OCI-LY7 (cell line): Measurements from ENCODE around the gene C1QL1. TPM values are rescaled to one million over a fixed set of nuclear protein-coding genes. Genes with fewer than 3 reads are reported as not detected.

ENCODE experiments used
- BruUV-seq: library from RNA; stranded (reverse); fragments of 400-500 nt; replicated peaks from 2 replicates; lab custom pipeline; 2021; lab: Mats Ljungman, UMichigan
- CTCF ChIA-PET: fragments of 300-600 bp; sonication (Branson Sonifier 250); formaldehyde crosslinking; loops from one replicate; lab custom pipeline; 2022; ENCODE audit warnings: antibody characterized with exemption; ENCODE audit not compliant: unreplicated experiment; lab: Charles Lee
- POLR2A ChIA-PET: fragments of 300-600 bp; sonication (Branson Sonifier 250); formaldehyde crosslinking; loops from one replicate; lab custom pipeline; 2022; ENCODE audit warnings: antibody characterized with exemption; lab: Charles Lee
- DNase-seq: peaks from one replicate; pipeline ENCODE4 v3.0.0-alpha.2; 2015; ENCODE audit warnings: low spot score
- H2AFZ ChIP-seq: fragments of 200-600 bp; sonication (generic), shearing (Covaris generic); 2 replicates; pipeline ENCODE4 v1.6.1; 2014; ENCODE audit warnings: mild to moderate bottlenecking, antibody characterized with exemption, low read length, moderate library complexity
- H3K27ac ChIP-seq: fragments of 200-600 bp; sonication (generic); 2 replicates; pipeline ENCODE4 v1.5.1; 2014; ENCODE audit warnings: mixed run types, low read depth, mild to moderate bottlenecking, moderate library complexity, low read length, inconsistent platforms; ENCODE audit not compliant: poor library complexity, severe bottlenecking
- H3K36me3 ChIP-seq: fragments of 200-600 bp; sonication (generic); 2 replicates; pipeline ENCODE4 v1.6.1; 2014; ENCODE audit warnings: mild to moderate bottlenecking, antibody characterized with exemption, low read length, moderate library complexity, mixed read lengths; ENCODE audit not compliant: insufficient read depth
- H3K4me1 ChIP-seq: fragments of 200-600 bp; sonication (generic); 2 replicates; pipeline ENCODE4 v1.5.1; 2014; ENCODE audit warnings: mild to moderate bottlenecking, low read length; ENCODE audit not compliant: insufficient read depth, poor library complexity, severe bottlenecking
- H3K4me2 ChIP-seq: fragments of 200-600 bp; sonication (generic); 2 replicates; pipeline ENCODE4 v1.6.1; 2014; ENCODE audit warnings: mild to moderate bottlenecking, low read length
- H3K4me3 ChIP-seq: fragments of 200-600 bp; sonication (generic); 2 replicates; pipeline ENCODE4 v1.5.1; 2014; ENCODE audit warnings: mild to moderate bottlenecking, low read depth, low read length; ENCODE audit not compliant: poor library complexity, severe bottlenecking
- H3K79me2 ChIP-seq: fragments of 200-600 bp; sonication (generic); 2 replicates; pipeline ENCODE4 v1.6.1; 2016; ENCODE audit warnings: low read depth, mild to moderate bottlenecking, low read length, moderate library complexity, mixed read lengths; ENCODE audit not compliant: insufficient read depth
- H3K9me2 ChIP-seq: fragments of 200-600 bp; sonication (generic); 2 replicates; pipeline ENCODE4 v1.6.1; 2016; ENCODE audit warnings: mild to moderate bottlenecking, low read length, mixed read lengths; ENCODE audit not compliant: insufficient read depth
- H3K9me3 ChIP-seq: fragments of 200-600 bp; sonication (generic); 2 replicates; pipeline ENCODE4 v1.6.1; 2014; ENCODE audit warnings: mild to moderate bottlenecking, mixed run types, low read length, mixed read lengths
- H4K20me1 ChIP-seq: fragments of 200-600 bp; sonication (generic); 2 replicates; pipeline ENCODE4 v1.6.1; 2014; ENCODE audit warnings: mild to moderate bottlenecking, antibody characterized with exemption, low read length, moderate library complexity, mixed read lengths; ENCODE audit not compliant: insufficient read depth
- CTCF ChIP-seq: fragments of 200-600 bp; sonication (generic); conservative IDR thresholded peaks from 2 replicates; pipeline ENCODE4 v1.5.1; 2014; ENCODE audit warnings: mild to moderate bottlenecking, antibody characterized with exemption, low read length, moderate library complexity, mixed read lengths
- EZH2phosphoT487 ChIP-seq: fragments of 200-600 bp; sonication (generic); IDR thresholded peaks from 2 replicates; pipeline ENCODE4 v1.6.1; 2018; ENCODE audit warnings: low read depth, borderline replicate concordance, mild to moderate bottlenecking, mixed run types, antibody characterized with exemption, low read length, moderate library complexity, mixed read lengths
- intact Hi-C: fragments of 100-400 bp; cut with micrococcal nuclease; formaldehyde crosslinking; loops from one replicate; pipeline ENCODE4 v1.10.0; 2022; ENCODE audit not compliant: unreplicated experiment
- total RNA-seq, 2 experiments: library from RNA; depleted of rRNA in 1 of 2; stranded (reverse); fragments of >200 nt in 1 of 2; shearing (Covaris generic) in 1 of 2; gene quantifications; 2 replicates each; pipeline ENCODE4 v1.2.3, GENCODE V29; 2014 to 2022

C1QL1 gene
- total RNA-seq, 2 experiments from 2014 or later: not detected

- H2AFZ ChIP-seq: no peak overlapping the region
- no TSS peak for BruUV-seq
- H3K4me2 ChIP-seq: no peak overlapping the region
- TF ChIP-seq CTCF: no peak
- TF ChIP-seq EZH2phosphoT487: no peak
- H3K4me1 ChIP-seq: no peaks in the 10 kb centered on the region
- H4K20me1 ChIP-seq: no peaks in the 10 kb centered on the region
- 0 out of 2 replicates have a peak, but pooled peaks cover 4% of the 10 kb centered on the region for H3K9me3 ChIP-seq
- no peak for DNase-seq
- no peaks in the 10 kb centered on the region for H3K79me2 ChIP-seq
- intact Hi-C loops: no loop called here
- no peaks in the 10 kb centered on the region for H3K36me3 ChIP-seq
- no peak overlapping the region for H3K4me3 ChIP-seq
- CTCF ChIA-PET: no interaction called here
- H3K27ac ChIP-seq: no peak overlapping the region
- POLR2A ChIA-PET: no interaction called here
- no peaks in the 10 kb centered on the region for H3K9me2 ChIP-seq
Observed at GRCh38 chr17:44997733-44998520, 29.8 kb upstream of the C1QL1 start.

GRCh38 chr17:44996304-44996703 is 28.2 kb upstream of the C1QL1 start:
- Histone ChIP-seq H3K9me2 (no peaks in the 10 kb centered on the region), H3K9me3 (0 out of 2 replicates have a peak, but pooled peaks cover 4% of the 10 kb centered on the region), H3K4me3 (no peak overlapping the region), H4K20me1 (no peaks in the 10 kb centered on the region), H3K36me3 (no peaks in the 10 kb centered on the region), H2AFZ (no peak overlapping the region), H3K27ac (no peak overlapping the region), H3K4me2 (no peak overlapping the region), H3K4me1 (no peaks in the 10 kb centered on the region), H3K79me2 (no peaks in the 10 kb centered on the region)
- TF ChIP-seq EZH2phosphoT487 (no peak), CTCF (no peak)
- CTCF ChIA-PET: no interaction called here
- POLR2A ChIA-PET: no interaction called here
- no peak for DNase-seq
- intact Hi-C loops: no loop called here
- BruUV-seq: no TSS peak

GRCh38 chr17:44995436-44996001 is 27.4 kb upstream of the C1QL1 start:
- 0 out of 2 replicates have a peak, but pooled peaks cover 4% of the 10 kb centered on the region for H3K9me3 ChIP-seq
- ChIA-PET CTCF (no interaction called here), POLR2A (no interaction called here)
- no peaks in the 10 kb centered on the region for H3K79me2 ChIP-seq
- no peak for DNase-seq
- no peaks in the 10 kb centered on the region for H4K20me1 ChIP-seq
- no peak overlapping the region for H2AFZ ChIP-seq
- H3K9me2 ChIP-seq: no peaks in the 10 kb centered on the region
- no peak overlapping the region for H3K27ac ChIP-seq
- no peaks in the 10 kb centered on the region for H3K36me3 ChIP-seq
- TF ChIP-seq EZH2phosphoT487 (no peak), CTCF (no peak)
- no peak overlapping the region for H3K4me3 ChIP-seq
- no peak overlapping the region for H3K4me2 ChIP-seq
- no peaks in the 10 kb centered on the region for H3K4me1 ChIP-seq
- intact Hi-C loops: no loop called here
- BruUV-seq: no TSS peak
